Measurements from ENCODE around the gene RASAL2. TPM values are rescaled to one million over a fixed set of nuclear protein-coding genes. Genes with fewer than 3 reads are reported as not detected.

Gene RASAL2
- total RNA-seq, 1 donor from 2014 or later, result 45.8 TPM

GRCh38 chr1:178254433-178254832, 160.5 kb downstream of the RASAL2 start:
- DNase-seq (ENCODE audit: low spot score), result no peak
- intact Hi-C loops (cut with DNase I), result no loop called here

DNA sequence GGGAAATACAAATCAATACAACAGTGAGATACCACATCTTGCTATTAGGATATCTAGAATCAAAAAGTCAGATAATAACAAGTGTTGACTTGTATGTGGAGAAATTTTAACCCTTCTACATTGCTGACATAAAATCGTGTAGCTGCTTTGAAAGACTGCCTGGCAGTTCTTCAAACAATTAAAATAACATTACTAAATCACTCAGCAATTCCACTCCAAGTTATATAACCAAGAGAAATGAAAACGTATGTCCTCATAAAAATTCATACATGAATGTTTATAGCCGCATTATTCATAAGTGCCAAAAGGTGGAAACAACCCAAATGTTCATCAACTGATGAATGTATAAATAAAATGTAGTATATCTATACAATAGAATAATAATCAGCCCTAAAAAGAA, 164.6 kb downstream of the RASAL2 start:
- no peak for DNase-seq (ENCODE audit: low spot score)
- intact Hi-C loops (cut with DNase I), result no loop called here

DNA sequence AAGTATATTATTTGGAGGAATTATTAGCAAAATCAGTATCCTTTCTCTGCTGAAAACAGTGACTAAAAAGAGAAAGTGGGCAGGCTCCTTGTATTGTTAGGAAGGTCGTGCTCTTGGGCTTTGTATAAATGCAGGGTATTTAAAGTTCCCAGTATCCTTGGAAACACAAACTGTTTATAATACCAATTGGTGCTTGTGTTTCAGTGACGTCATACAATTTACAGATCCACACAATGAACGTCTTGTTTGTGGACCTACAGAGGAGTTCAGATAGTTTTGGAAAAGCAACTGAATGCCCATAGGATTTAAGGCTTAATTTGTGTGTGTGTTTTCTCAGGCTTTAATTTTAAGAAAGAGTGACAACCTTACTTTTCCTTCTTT, 168.2 kb downstream of the RASAL2 start:
- intact Hi-C loops (cut with DNase I), result no loop called here

GRCh38 chr1:178263341-178263740, 169.4 kb downstream of the RASAL2 start:
- no peak for DNase-seq (ENCODE audit: low spot score)
- intact Hi-C loops (cut with DNase I), result no loop called here

More for the DNA sequence above, 168.2 kb downstream of the RASAL2 start:
- no peak for DNase-seq (ENCODE audit: low spot score)

DNA sequence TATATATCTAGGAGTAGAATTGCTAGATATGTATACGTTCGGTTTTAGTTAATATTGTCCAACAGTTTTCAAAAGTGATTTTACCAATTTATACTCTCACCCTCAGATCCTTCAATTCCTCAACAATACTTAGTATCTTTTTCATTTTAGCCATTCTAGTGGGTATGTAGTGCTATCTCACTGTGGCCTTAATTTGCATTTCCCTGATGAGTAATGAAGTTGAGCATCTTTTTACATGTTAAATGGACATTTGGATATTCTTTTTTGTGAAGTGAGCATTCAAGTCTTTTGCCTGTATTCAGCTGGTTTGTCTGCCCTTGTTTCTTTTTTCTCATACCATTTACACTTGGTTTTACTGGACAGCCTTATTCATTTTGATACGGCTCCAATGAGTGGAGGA, 172.2 kb downstream of the RASAL2 start:
- intact Hi-C loops (cut with DNase I), result no loop called here
- no peak for DNase-seq (ENCODE audit: low spot score)

- intact Hi-C loops (cut with DNase I), result no loop called here
- no peak for DNase-seq (ENCODE audit: low spot score)
These were observed 172.7 kb downstream of the RASAL2 start for GRCh38 chr1:178266619-178267066.

DNA sequence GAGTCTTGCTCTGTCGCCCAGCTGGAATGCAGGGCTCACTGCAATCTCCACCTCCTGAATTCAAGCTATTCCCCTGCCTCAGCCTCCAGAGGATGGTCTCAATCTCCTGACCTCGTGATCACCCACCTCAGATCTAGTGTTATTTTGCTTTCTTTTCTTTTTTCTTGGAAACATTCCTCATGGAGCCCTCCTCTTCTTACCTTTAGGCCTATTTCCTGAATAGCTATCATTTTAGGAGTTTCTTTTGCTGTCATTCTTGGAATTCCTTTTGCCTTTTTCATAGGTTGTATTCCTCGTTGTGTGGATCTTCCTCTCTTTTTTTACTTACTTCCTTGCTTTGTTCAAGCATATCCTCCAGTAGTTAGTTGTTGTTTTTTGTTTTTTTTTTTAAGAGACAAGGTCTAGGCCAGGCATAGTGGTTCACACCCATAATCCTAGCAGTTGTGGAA, 173.8 kb downstream of the RASAL2 start:
- intact Hi-C loops (cut with DNase I), result no loop called here
- DNase-seq (ENCODE audit: low spot score), result no peak

DNA sequence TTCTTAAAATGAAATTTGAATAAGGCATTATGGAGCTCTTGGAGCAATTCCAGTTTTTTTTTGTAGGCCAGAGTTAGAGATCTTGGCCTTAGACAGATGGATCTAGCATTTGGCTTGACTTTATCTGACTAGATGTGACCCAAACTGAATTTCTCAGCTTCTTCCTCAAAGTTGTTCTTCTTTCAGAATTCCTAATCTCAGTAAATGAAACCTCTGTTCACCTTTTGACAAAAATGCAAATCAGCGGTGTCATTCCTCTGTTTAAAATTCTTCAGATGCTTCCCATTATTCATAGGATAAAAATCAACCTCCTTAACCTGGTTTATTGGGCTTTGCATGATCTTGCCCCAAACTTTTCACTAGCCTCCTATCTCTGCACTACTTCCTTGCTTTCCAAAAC, 177.6 kb downstream of the RASAL2 start:
- intact Hi-C loops (cut with DNase I), result no loop called here
- DNase-seq (ENCODE audit: low spot score), result no peak

DNA sequence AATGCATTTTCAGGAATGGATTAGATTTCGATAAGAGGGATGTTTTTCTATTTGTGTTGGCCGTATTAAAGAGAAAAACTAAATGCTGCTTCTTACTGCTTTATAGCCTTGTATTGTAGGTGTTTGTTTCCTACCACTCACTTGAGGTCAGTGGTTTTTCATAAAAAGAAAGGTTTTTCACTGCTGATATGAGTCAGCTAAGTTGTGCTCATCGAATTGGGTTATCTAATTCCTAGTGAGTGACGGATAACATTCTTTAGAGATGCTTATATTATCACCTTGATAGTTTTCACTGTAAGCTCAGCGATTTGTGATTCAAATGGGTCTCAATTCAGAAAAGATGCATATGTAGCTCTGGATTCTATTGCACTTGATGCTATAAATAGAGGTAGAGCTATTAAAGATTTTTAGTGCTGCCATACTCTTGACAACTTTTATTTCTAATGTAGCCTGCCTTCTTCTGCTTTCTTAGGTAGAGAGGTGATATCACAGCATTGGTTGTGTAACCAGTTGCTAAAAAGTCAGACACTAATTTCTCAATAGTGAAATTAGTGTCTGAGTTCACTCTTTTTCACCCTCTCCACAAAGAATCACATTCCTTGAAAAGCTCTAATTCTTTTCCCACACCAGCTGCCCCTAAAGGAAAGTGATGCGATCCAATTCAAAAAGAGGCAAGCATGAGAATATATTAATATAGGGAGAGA, 180.0 kb downstream of the RASAL2 start:
- no peak for DNase-seq (ENCODE audit: low spot score)
- intact Hi-C loops (cut with DNase I), result no loop called here

- DNase-seq (ENCODE audit: low spot score), result no peak
- intact Hi-C loops (cut with DNase I), result loop anchor here (5.0 kb wide), 1 partner anchor 68 kb away; no protein-coding TSS in a partner anchor
These were observed 181.1 kb downstream of the RASAL2 start for GRCh38 chr1:178275049-178275448.

GRCh38 chr1:178275553-178275952, 181.6 kb downstream of the RASAL2 start:
- intact Hi-C loops (cut with DNase I), result loop anchor here (5.0 kb wide), 1 partner anchor 68 kb away; no protein-coding TSS in a partner anchor

GRCh38 chr1:178277793-178278530, 184.1 kb downstream of the RASAL2 start:
- intact Hi-C loops (cut with DNase I), result loop anchor here (5.0 kb wide), 1 partner anchor 71 kb away; no protein-coding TSS in a partner anchor
- DNase-seq (ENCODE audit: low spot score), result no peak

More at GRCh38 chr1:178275553-178275952, 181.6 kb downstream of the RASAL2 start:
- no peak for DNase-seq (ENCODE audit: low spot score)

DNA sequence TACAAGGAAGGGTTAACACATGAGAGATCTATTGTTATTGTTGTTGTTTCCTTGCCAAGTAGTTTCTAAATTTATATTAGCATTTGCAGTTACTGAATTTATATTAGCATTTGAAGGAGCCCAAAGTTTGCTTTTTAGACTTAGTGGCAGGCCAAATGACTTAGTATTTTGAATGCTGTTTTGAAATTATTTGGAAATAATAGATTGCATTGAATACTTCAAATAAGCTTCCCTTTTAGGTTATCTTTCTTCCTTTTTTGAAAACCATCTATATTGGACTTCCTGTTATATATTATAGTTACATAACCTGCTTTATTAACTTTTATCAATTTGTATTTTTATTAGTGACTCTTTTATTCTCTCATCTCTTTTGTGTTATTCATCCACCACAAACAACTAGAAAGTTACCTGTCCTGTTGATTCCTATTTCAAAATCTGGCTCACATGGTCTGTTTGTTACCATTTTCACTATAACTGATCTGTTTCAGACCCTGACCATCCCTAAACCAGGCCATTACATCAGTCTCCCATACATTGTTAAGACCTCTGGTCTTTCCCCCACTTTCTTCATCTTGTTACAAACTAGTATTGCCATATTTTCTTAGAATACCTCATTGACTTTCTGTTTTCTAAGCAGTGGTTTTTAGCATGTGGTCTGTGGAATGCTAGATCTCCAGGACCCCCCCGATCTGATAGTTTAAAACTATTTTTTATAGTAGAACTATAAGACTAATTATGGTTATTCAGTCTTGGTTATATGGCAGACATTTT, 185.2 kb downstream of the RASAL2 start:
- intact Hi-C loops (cut with DNase I), result loop anchor here (5.0 kb wide), 1 partner anchor 72 kb away; no protein-coding TSS in a partner anchor
- no peak for DNase-seq (ENCODE audit: low spot score)

GRCh38 chr1:178282949-178283367, 189.1 kb downstream of the RASAL2 start:
- intact Hi-C loops (cut with DNase I), result loop anchor here (5.0 to 10.0 kb wide), 3 partner anchors 226 to 338 kb away; no protein-coding TSS in a partner anchor
- no peak for DNase-seq (ENCODE audit: low spot score)

- intact Hi-C loops (cut with DNase I), result loop anchor here (5.0 to 10.0 kb wide), 3 partner anchors 226 to 339 kb away; no protein-coding TSS in a partner anchor
- DNase-seq (ENCODE audit: low spot score), result no peak
These were observed 189.5 kb downstream of the RASAL2 start for GRCh38 chr1:178283409-178283808.

DNA sequence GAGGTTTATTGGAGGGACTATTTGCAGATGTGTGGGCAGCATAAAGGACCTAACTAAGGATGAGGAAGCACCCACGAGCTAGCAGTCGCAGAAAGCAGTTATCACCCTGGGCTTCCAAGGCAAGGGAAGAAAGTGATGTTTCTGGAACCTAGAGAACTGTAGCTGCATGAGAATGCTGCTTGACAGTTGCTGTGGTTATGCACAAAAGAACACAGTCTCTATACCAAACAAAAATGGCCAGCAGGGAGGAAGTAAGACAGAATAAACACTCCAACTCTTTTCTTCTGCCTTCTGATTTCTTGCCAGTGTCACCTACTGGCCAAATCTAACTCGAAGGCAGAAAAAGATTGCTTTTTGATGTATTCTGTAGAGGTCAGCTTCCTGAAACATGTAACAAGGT, 190.2 kb downstream of the RASAL2 start:
- intact Hi-C loops (cut with DNase I), result loop anchor here (5.0 to 10.0 kb wide), 3 partner anchors 227 to 339 kb away; no protein-coding TSS in a partner anchor
- no peak for DNase-seq (ENCODE audit: low spot score)

DNA sequence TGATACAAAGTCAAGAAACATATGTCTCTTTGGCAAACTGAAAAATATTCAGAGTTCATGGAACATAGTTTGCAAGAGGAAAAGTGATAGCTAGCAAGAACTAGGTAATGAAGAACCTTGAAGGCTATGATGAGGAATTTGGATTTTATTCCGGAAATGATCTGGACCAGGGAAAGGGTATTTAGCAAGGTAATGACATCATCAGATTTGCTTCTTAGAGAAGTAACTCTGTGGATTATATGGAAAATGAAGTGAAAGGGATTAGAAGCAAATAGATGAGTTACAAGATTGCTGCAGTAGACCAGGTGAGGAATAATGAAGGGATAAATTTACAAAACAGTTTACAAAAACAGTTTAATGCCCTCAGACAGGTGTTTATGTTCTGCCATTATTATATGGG, 197.3 kb downstream of the RASAL2 start:
- DNase-seq (ENCODE audit: low spot score), result no peak
- intact Hi-C loops (cut with DNase I), result no loop called here

GRCh38 chr1:178294654-178295053, 200.8 kb downstream of the RASAL2 start:
- intact Hi-C loops (cut with DNase I), result no loop called here
- DNase-seq (ENCODE audit: low spot score), result no peak

DNA sequence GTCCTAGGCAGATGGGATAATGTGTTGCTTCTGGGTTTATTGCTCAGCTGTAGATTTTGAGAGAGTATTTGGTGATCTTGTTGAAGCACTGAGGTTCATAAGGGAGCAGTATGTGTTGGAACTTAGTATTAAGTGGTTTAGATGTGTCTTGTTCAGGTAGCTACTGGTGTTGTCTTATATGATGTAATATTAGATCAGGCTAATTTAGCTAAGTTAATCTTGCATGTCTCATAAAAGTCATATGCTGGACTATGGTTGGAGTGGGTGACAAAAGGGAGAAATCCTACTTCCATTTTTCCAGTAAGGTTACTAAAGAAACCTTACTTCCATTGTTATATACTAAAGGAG, 206.4 kb downstream of the RASAL2 start:
- intact Hi-C loops (cut with DNase I), result no loop called here
- DNase-seq (ENCODE audit: low spot score), result no peak

- intact Hi-C loops (cut with DNase I), result no loop called here
- no peak for DNase-seq (ENCODE audit: low spot score)
These were observed 207.2 kb downstream of the RASAL2 start for GRCh38 chr1:178301141-178301540.

Measured in cardiac septum (tissue), 1 donor.